Activated T-cell treated with anti-CD3 and anti-CD28 coated beads, Interleukin-2, amount 50 U/mL, for 48 hours (primary cell): ENCODE measurements around the gene HMX2.

Experiments used
- DNase-seq, 2 experiments: peaks; one replicate each; pipeline ENCODE4 v3.0.0-alpha.2; 2020

HMX2 gene

DNA sequence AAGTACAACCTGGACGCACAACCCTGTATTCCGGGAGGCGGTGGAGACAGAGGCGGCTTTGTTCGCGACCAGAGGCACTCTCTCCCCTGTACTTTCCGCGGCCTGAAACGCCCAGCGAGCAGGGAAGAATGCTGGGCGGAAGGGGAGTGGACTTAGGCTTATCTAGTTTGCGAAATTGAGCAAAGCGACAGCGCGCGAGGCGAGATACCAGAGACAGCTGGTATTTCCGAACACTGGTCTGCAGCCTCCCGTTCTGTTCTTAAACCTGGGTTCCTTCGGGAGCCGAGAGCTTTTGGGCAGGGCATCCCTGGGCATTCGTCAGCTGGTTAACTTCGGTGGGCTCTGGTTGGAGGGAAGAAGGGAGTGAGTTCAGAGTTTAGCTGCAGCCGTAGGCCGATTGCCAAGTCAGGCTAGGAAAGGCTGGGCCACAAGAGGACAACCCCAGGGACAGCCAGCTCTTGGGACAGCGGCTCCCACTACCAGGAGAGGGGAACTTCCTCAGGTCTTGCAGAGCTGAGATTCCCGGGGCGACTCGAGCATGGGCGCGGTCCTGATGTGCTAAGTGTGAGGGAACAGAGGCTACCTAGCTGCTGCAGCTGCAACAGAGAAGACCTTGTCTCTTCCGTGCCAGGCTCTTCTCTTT is 8.3 kb upstream of the HMX2 start:
- DNase-seq: peak; percentile 39 to 46

DNA sequence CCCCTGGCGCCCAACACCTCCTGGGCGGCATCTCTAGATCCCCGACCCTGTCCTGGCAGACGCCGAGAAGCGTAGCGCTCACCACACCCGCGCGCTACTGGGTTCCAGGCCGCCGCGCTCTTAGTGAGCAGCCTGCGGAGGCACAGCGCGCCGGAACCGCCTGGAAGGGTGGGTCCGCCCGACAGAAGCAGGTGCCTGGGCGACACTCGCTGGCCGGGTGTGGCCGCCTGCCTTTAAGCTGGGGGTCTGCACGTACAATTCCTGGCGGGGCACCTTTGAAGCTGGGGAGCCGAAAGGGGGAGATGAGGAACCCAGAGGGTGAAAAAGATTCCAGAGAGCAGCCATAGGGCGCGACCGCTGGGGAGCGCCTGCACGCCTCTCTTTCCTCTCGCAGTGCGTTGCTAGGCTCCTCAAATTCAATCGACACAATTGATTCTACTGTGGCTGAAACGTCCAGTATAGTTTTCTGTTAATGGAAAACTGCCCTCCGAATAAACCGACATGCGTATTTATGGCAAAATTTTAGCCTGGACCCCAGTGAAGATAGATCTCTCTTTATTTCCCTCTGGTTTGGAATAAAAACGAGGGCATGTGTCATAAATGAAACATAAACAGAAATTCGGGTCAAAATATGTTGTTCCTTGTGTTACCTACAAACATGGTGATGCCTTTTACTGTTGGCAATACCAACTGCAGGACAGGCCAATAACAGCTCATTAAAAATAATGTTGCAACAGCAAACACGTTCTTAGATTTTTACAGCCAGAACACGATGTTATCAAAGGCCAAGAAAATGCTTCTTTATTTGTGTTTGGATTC is 7.6 kb upstream of the HMX2 start:
- DNase-seq: peak; percentile 46 to 57

DNA sequence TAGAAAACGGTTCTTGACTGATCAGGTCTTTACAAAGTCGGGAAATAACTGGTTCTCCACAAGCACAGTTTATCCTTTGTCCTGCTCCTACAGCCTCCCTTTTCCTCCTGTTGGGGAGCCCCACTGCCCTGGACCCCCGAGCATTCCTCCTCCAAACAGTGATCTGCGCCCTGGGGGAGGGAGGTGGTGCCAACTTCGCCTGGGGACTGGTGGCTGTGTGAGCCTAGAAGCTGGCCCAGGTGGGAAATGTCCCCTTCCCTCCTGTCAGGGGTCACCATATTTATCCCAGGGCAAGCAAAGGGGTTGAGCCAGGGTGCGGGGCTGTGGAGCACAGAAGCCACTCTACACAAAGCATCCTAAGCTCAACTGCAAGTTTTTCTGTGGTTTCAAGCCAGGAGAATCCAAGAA is 6.9 kb upstream of the HMX2 start:
- no peak for DNase-seq

DNA sequence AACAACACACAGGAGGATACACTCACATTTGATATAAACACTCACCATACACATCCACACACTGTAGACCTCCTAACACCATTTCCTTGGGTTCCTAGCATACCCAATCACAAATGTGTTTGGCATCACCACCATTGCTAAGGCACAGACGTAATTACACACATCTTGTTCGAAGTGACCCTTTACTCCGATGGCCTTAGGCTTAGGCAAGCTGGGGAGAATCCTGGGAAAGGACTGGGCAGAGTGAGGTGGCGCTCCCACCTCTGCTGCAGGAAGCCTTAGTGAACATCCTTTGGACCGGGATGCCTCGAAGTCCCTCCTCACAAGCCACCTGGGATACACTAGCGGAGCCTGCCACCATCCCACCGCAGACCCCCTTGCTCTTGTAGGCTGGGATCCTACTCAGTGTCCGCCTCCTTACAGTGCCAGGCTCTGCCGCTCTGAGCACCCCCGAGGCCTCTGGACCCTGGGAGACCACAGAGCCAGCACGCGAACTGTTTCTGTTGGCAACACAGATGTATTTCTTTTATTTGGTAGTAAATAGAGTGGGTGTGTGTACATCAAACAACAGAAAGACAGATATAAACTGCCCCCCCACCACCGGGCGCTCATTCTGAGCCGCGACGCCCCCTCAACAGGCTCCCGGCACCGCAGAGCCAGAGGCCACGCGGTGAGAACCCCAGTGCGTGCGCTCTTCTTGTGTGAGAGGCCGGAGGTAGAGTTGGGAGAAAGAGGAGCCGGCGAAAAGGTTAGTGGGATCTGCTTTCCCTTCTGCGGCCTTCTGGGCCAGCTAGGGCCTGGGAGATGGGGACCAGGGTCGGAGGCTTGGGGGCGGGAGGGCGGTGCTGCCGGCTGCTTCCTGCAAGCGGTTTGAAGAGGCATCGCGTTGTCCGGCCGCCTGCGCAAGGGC is 5.9 kb upstream of the HMX2 start:
- no peak for DNase-seq

DNA sequence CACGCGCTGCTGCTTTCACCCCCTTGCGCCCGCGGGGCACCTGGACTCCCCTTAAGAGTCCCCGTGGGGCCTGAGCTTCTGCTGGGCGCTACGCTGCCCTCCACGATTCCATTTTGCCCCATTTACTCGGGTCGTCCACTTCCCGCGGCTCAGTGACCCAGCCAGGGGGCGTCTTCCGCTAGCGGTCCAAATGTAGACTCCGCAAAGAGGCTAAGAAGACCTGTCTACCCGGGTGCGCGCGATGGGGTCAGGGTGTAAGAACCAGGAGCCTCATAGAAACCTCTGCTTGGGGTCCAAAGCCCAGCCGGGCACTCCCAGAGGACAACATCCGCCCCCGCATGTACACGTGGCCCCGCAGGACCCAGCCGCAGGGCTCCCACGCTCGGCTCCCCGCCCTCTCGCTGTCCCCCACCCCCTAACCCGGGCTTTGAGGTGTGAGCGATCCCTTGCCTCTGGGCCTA is 5.2 kb upstream of the HMX2 start:
- DNase-seq: peak; percentile 34 to 35

DNA sequence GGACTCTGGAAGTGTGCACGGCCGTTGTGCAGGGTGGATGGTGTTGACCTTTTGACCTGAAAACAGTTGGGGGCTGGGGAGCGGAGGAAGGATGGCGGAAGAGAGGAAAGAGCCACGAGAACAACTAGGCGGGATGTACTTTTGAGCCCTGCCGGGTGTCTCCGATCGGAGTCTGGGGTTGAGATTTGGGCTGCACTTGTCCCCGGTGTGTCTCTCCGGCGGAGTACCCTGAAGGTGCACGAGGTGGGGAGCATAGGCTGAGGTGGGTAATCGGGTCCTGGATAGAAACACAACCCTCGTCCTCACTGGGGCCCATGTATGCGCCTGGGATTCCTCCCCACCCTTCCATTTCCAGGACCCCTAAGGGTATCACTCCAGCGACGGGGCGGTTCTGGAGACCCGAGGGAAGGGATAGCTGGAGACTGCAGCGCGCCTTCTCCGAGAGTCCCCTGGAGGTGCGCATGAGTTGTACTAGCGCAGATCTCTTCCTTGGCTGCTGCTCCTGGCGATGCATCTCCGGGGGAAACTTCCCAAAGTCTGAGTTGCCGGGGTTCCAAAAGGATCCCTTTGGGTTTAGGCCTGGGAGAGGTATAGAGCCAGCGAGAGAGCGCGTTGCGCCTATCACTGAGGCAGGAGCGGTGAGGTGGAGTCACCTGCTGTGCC is 4.6 kb upstream of the HMX2 start:
- peak in 1 of 2 experiments; percentile 29 for DNase-seq

DNA sequence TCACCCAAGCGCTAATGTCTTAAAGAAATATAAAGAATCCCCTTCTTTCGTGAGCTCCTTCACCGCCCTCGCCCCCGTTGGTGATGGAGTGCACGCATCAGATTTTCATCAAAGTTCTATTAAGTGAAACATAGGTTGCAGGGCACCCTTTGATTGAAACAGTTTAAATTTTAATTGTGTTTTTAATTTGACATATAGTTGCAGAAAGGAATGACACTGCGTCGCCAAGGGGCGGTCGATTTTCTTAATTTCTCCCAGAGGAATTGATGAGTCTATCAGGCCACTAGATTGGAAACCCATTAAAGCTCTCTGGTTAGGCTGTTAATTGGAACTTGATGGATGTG is 4.1 kb upstream of the HMX2 start:
- DNase-seq: peak in 1 of 2 experiments; percentile 17

DNA sequence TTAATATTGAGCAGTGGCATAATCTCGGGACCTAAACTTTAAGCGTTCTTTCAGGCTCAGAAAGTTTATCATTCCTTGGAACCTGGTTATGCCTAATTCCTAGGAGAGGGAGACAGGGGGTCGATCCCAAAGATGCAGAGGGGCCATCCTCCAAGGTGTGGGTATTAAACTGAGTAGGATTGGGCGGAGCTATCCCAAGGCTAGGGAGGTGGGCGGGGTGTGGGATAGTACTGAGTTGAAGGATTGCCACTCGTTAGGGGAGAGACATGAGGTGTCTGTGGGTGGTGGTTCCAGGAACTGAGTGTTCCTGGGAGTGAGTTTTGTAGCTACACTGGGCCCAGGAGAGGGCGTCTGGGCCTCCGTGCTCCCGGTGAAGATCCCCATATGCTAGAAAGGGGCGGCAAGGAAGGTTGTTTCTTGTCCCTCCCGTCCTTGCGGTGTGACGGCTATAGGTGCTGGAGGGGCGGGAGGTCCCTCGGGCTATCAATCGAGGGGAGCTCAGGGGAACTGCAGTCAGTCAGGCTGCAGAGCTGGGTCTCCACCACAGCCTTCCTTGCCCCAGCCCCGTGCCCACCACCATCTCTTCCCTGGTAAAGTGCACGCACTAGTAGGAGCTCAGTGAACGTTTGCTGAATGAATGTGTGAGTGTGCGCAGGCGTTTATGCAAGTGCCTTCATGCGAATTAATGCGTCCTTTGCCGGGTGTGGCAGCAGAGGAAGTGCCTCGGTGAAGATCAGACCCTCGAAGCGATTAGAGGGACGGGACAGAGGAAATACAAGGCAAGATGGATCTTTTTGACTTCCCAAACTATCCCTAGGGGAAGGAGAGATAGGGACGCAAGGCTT is 3.0 kb upstream of the HMX2 start:
- peak; percentile 49 to 51 for DNase-seq

DNA sequence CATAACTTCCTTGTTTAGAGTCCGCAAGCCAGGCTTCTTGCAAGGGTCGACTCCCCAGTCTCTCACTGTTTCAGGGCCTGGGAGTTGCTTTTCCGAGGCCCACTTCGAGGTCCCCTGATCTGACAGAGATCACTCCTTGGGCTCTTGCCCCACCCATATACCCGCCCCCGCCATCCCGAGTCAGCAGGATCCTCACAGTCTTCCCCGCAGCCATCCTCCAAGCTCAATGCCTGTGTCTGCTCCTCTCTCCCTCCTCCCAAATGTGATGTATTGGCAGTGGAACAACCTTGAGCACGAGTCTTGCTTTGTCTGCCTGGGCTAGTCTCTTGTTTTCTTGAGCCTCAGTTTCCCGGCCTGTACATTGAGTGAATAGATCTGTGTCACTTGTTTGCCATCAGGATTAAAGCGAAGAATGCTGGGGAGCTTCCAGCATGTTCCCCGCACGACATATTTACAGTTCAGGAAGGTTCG is 2.4 kb upstream of the HMX2 start:
- DNase-seq: peak in 1 of 2 experiments; percentile 36

DNA sequence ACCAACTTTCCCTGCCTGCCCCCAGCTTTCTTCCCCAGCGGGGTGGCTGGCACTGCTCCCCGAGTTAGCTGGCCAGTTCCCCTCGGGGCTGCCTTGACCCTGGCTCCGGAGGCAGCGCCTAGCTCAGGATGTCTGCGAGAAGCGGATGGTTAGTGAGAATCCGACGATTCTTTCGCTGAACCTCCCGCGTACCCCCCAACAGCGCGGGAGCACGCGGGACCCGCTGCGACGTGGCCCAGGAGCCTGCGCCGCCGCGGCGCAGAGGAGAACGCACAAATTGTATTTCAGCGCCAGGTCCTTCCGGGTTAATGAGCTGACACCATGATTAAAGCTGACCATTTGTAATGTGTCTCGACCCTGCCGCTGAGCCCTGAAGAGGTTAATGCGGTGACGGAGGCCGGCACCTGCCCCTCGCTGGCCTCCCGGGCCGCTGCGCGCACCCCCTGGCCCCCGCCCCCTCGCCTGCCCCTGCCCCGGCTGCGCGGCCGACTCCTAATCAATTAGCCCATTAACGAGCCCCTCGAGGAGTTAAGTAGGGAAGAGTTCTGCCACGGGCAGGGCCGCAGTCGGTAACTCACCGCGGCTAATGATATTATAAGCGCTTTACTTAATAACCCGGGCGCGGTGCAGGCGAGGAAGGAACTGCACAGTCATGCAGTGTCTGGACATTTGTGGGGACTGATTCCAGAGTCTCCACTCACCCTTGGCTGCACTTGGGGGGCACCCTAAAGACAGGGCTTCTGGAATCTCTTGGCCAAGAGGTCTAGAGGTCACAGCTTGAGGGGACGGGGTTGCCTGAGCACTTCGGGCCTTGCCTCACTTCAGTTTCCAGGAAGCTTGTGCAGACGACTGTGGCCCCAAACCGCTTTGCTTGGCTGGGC is 1.7 kb upstream of the HMX2 start:
- DNase-seq: peak; percentile 33 to 45

DNA sequence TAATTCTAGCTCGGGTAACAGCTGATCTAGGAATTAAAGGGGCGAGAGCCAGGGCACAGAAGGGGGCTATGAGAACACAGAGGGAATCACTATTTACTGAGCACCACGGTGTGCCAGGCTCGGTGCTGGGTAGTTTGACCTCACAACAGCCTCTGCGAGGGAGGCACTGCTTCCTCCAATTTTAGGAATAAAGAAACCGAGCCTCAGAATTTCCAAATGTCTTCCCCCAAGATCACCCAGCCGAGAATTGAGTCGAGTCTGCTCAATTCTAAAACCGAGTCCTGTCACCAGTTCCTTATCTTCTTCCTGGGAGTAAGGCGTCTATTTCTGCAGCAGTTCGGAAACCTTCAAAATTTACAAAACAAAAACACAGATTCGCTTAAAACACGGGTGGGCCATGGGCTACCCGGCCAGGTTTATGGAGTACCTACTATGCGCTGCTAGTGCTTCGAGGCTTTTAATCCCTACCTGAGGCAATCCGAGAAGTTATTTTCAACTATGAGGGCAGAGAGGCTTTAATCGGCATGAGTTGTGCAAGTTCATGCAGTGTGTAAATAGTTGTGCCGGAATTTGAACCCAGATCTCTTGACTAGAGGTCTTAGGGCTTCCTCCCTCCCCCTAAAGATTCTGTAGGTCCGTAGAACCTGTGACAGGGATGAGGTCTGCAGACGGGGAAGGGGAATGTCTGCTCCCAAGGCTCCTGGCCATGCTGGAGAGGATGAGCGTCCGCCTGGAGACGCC is 872 bp upstream of the HMX2 start:
- DNase-seq: no peak

DNA sequence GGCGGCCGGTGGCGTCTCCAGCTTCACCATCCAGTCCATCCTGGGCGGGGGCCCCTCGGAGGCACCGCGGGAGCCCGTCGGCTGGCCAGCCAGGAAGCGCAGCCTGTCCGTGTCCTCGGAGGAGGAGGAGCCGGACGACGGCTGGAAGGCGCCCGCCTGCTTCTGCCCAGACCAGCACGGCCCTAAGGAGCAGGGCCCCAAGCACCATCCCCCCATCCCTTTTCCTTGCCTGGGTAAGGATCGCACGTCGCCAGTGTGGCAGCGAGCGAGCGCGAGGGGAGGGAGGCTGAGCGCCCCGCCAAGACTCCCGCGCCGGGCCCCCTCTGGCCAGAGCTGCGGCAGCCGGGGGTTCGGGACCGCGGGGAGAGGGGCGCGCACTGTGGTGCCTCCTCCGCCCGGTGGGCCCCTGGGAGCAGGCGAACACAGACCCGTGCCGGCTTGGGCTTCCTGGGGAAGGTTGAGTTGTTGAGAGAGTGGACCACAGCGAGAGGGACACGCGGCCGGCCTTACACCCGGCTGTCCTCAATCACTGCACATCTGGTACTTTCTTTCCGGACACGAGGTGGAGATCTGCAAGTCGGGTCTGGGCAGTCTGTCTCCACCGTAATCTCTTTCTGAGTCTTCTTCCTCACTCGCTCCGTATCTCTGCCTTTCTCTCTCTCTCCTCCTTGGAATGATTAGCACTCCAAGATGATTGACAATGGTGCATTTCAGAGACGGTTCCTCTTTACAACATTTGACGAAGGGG is 652 bp downstream of the HMX2 start:
- peak; percentile 34 to 48 for DNase-seq

DNA sequence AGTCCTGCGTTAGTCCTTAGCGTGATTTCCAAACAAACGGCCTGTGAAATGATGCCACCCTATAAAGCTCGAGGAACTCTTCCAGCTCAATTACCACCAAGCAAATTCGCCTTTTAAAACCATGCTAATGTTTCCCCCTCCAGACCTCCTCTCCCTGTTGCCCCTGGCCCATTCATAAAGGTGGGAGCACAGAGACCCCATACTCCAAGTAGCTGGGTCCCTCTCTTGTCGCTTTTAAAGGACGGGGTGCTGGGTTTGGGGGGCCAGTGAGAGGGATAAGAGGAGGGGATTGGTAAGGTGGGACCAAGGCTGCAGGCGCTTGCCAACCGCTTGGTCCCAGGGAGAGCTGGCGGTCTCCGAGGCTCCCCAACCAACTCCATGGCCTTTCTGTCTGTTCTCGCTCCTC is 1.2 kb downstream of the HMX2 start:
- no peak for DNase-seq

DNA sequence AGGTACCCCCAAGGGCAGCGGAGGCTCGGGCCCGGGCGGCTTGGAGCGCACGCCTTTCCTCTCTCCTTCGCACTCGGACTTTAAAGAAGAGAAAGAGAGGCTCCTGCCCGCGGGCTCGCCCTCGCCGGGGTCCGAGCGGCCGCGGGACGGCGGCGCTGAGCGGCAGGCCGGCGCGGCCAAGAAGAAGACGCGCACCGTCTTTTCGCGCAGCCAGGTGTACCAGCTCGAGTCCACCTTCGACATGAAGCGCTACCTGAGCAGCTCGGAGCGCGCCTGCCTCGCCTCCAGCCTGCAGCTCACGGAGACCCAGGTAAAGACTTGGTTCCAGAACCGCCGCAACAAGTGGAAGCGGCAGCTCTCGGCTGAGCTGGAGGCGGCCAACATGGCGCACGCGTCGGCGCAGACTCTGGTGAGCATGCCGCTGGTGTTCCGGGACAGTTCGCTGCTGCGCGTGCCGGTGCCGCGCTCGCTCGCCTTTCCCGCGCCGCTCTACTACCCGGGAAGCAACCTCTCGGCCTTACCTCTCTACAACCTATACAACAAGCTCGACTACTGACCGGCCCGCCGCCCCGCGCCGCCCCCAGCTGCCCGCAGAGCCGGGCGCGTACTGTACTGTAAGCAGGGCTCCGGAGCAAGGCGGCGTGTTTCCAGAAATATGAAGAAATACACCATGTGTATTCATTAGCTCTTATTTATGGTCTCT is 1.8 kb downstream of the HMX2 start:
- DNase-seq: peak; percentile 70 to 75

DNA sequence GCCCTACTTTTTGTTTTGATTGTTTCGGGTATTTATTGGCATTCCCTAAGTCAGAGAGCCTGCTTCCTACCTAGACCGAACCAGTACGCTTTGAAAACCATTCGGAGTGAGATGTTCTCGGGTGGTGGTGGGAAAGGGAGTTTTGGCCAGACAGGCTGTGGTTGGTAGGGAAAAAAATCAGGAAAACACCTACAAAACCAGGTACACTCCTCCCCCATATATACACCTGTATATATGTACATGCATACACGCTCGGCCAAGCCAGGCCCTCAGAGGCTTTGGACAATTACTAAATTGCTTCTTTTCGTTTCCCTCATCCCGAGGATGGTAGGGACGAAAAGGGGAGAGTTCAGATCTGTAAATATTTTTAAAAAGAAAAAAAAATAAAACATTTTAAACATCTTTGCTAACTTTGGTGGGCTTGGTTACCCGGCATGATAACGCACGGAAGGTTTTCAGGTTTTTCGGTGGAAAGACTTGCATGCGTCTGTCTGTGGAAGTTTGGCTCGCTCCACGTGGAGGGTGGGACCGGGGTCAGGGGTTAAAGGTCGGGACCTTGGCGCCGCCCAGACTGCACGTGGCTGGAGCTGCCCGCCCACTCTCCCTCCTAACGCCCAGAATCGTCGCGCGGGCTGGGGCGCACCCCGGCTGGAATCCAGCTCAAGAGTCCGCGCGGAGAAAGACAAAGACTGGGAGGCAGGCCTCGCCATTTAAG is 2.5 kb downstream of the HMX2 start:
- DNase-seq: no peak

DNA sequence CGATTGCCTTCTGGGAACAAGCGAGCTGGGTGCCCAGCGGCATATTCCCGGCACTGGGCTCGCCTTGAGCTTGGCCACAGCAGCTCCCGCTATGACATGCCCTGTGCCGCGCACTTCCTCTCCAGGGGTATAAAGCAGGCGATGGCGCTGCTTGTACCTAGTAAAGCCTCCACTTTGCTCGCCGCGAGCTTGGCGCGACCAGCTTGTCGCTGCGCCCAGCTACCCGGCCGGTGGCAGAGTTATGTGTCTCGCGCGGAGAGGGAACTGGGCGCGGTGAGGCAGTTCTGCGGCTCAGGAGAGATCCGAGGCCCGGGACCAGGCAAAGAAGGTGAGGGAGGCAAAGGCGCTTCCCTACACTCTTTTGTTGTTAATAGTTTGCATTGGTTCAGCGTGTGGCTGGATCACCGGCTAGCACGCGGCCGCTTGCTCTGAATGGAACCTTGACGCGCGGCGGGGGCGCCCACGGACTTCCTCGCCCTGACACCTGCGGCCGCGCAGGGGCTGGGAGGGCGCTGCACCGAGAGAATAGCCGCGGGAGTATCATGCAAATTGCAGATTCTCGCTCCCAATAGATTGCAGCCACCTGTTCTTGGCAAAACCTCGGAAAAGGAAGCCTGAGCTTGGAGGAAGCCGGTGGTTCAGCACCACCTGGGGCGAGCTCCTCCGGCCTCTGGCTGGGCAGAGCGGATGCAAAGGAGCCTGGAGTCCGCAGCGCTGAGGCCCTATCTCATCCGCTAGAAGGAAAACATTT is 3.2 kb downstream of the HMX2 start:
- peak; percentile 71 for DNase-seq

DNA sequence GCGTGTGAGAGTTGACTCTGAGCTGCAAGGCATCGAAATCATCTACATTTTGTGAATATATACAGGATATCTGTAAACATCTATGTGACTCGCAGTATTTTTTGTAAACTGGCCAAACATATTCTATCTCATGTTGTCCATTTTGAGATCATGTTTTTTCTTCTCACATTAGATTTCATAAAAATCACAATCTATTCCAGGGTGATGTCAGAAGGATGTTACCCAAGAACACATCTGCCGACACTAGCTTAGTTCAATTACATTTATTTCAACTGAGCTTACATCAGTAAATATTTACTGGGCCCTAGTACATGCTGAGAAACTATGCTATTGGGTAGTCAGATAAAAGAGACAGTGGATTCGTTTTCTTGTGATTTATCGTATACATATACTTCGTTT is 3.8 kb downstream of the HMX2 start:
- DNase-seq: no peak
